GM12878 (cell line): ENCODE measurements around the gene SCARF2. TPM values are rescaled to one million over a fixed set of nuclear protein-coding genes. Genes with fewer than 3 reads are reported as not detected.

Experiments used
- ATAC-seq: fragments of 200-7000 bp; cut with Tn5 transposase; 3 replicates; pipeline ENCODE4 v1.9.1; 2020; ENCODE audit warnings: mild to moderate bottlenecking, moderate library complexity
- BruUV-seq: library from RNA; stranded (reverse); fragments of 400-500 nt; replicated peaks from 2 replicates; lab custom pipeline; 2021; lab: Mats Ljungman, UMichigan
- CTCF ChIA-PET: fragments of 300-600 bp; sonication (Branson Sonifier 250); formaldehyde crosslinking; extraction: SDS; loops from one replicate; lab custom pipeline; 2021; ENCODE audit warnings: inconsistent platforms; lab: Yijun Ruan, JAX
- POLR2A ChIA-PET: fragments of 350-600 bp; formaldehyde crosslinking; extraction: SDS; loops from one replicate; lab custom pipeline; 2021; ENCODE audit warnings: inconsistent platforms; lab: Charles Lee
- RAD21 ChIA-PET: fragments of 300-600 bp; sonication (Branson Sonifier 250); formaldehyde crosslinking; loops from one replicate; lab custom pipeline; 2023; ENCODE audit warnings: antibody characterized with exemption; ENCODE audit not compliant: unreplicated experiment; lab: Charles Lee
- SMC1A ChIA-PET: fragments of 300-600 bp; sonication (Branson Sonifier 250); formaldehyde crosslinking; loops from one replicate; lab custom pipeline; 2023; ENCODE audit not compliant: unreplicated experiment, uncharacterized antibody; lab: Charles Lee
- DNase-seq: peaks from one replicate; pipeline ENCODE4 v3.0.0-alpha.2; 2011; ENCODE audit warnings: low read depth, low spot score
- FAIRE-seq: peaks from 3 replicates; lab custom pipeline; 2011; peaks lifted over from hg19 to GRCh38; lab: Jason Lieb, UNC
- H2AFZ ChIP-seq: 2 replicates; pipeline ENCODE4 v1.6.0; 2011; ENCODE audit warnings: low read depth, low read length, control low read depth; ENCODE audit not compliant: control insufficient read depth
- H3K27ac ChIP-seq: 2 replicates; pipeline ENCODE4 v1.5.1; 2011; ENCODE audit warnings: control low read depth; ENCODE audit not compliant: control insufficient read depth, insufficient read depth
- H3K27me3 ChIP-seq, 2 experiments: replicated peaks in 1 of 2; 2 replicates each; pipeline versions ENCODE4 v1.6.0 to v1.6.1; 2011; ENCODE audit warnings: low read length in 1 of 2; ENCODE audit not compliant: control insufficient read depth in 2 of 2, insufficient read depth in 2 of 2
- H3K36me3 ChIP-seq, 2 experiments: 2 replicates each; pipeline ENCODE4 v1.5.1; 2011; ENCODE audit warnings: low read length in 1 of 2; ENCODE audit not compliant: control insufficient read depth in 2 of 2, insufficient read depth in 2 of 2
- H3K4me1 ChIP-seq: 2 replicates; pipeline ENCODE4 v1.6.1; 2011; ENCODE audit warnings: mild to moderate bottlenecking, low read length, moderate library complexity, mixed read lengths; ENCODE audit not compliant: control insufficient read depth, insufficient read depth
- H3K4me2 ChIP-seq: 2 replicates; pipeline ENCODE4 v1.6.0; 2011; ENCODE audit warnings: control low read depth; ENCODE audit not compliant: control insufficient read depth, insufficient read depth
- H3K4me3 ChIP-seq: fragments of 200-600 bp; sonication (generic); 2 replicates; pipeline ENCODE4 v1.5.1; 2016
- H3K79me2 ChIP-seq: 2 replicates; pipeline ENCODE4 v1.6.0; 2011; ENCODE audit warnings: low read length; ENCODE audit not compliant: control insufficient read depth, insufficient read depth
- H3K9ac ChIP-seq: 2 replicates; pipeline ENCODE4 v1.8.0; 2011; ENCODE audit warnings: low read length, control low read depth, mixed read lengths; ENCODE audit not compliant: control insufficient read depth, insufficient read depth
- H3K9me3 ChIP-seq: replicated peaks from 3 replicates; pipeline ENCODE4 v1.5.1; 2011; ENCODE audit warnings: mild to moderate bottlenecking, low read length; ENCODE audit not compliant: control insufficient read depth, insufficient read depth
- H4K20me1 ChIP-seq: 2 replicates; pipeline ENCODE4 v1.6.0; 2011; ENCODE audit not compliant: control insufficient read depth, insufficient read depth
- BRCA1 ChIP-seq: IDR thresholded peaks from 2 replicates; pipeline ENCODE4 v1.6.1; 2011; ENCODE audit warnings: low read depth, low read length, improper control_type of control experiment
- EED ChIP-seq: sonication (generic); IDR thresholded peaks from 2 replicates; pipeline ENCODE4 v1.6.1; 2016; ENCODE audit warnings: antibody characterized with exemption, low read depth
- ESRRA ChIP-seq: IDR thresholded peaks from 2 replicates; pipeline ENCODE4 v1.6.1; 2012; ENCODE audit warnings: mild to moderate bottlenecking, low read length, improper control_type of control experiment
- HDAC6 ChIP-seq: fragments of 200-600 bp; sonication (generic); IDR thresholded peaks from one replicate; pipeline ENCODE4 v1.8.0; 2017; ENCODE audit warnings: antibody characterized with exemption; ENCODE audit not compliant: unreplicated experiment
- IRF5 ChIP-seq: fragments of 450-650 bp; IDR thresholded peaks from 2 replicates; pipeline ENCODE4 v1.6.1; 2017; ENCODE audit warnings: borderline replicate concordance
- NFYA ChIP-seq: IDR thresholded peaks from 2 replicates; pipeline ENCODE4 v1.6.1; 2011; ENCODE audit warnings: low read depth, mild to moderate bottlenecking, low read length, improper control_type of control experiment, borderline replicate concordance
- SMC3 ChIP-seq: IDR thresholded peaks from 2 replicates; pipeline ENCODE4 v1.6.1; 2011; ENCODE audit warnings: low read length, improper control_type of control experiment, borderline replicate concordance
- TBL1XR1 ChIP-seq: IDR thresholded peaks from 2 replicates; pipeline ENCODE4 v1.6.1; 2012; ENCODE audit warnings: low read depth, low read length, improper control_type of control experiment
- TCF7 ChIP-seq: IDR thresholded peaks from 2 replicates; pipeline ENCODE4 v1.6.1; 2014; ENCODE audit warnings: antibody characterized with exemption, borderline replicate concordance
- USF1 ChIP-seq: IDR thresholded peaks from 2 replicates; pipeline ENCODE4 v1.6.1; 2011; ENCODE audit warnings: borderline replicate concordance, low read depth, mild to moderate bottlenecking, moderate library complexity, mixed read lengths, low read length; ENCODE audit not compliant: insufficient read depth; ENCODE audit errors: extremely low read length
- YY1 ChIP-seq: IDR thresholded peaks from 2 replicates; pipeline ENCODE4 v1.6.1; 2011; ENCODE audit warnings: low read depth, mild to moderate bottlenecking, low read length
- ZBTB40 ChIP-seq: fragments of 450-650 bp; IDR thresholded peaks from 2 replicates; pipeline ENCODE4 v1.6.1; 2016; ENCODE audit warnings: mild to moderate bottlenecking, moderate library complexity, borderline replicate concordance
- ZNF622 ChIP-seq: fragments of 450-650 bp; IDR thresholded peaks from 2 replicates; pipeline ENCODE4 v1.6.1; 2017; ENCODE audit warnings: mild to moderate bottlenecking, inconsistent platforms
- ZSCAN29 ChIP-seq: fragments of 450-650 bp; IDR thresholded peaks from 2 replicates; pipeline ENCODE4 v1.6.1; 2017; ENCODE audit warnings: mild to moderate bottlenecking, moderate library complexity
- WGBS: methylation state at CpG from one replicate; pipeline ENCODE4 v1.1.6; 2016; ENCODE audit warnings: low lambda C conversion rate; ENCODE audit not compliant: insufficient replicate concordance, insufficient coverage; ENCODE audit errors: missing lambda C conversion rate; 5-methylcytosine and 5-hydroxymethylcytosine counted together
- in situ Hi-C: fragments of 300-500 bp; cut with MboI; formaldehyde crosslinking; loops from 9 replicates; pipeline ENCODE4 v1.14.3; 2018; ENCODE audit warnings: mixed read lengths
- intact Hi-C: fragments of 100-400 bp; cut with micrococcal nuclease; formaldehyde crosslinking; loops from one replicate; pipeline ENCODE4 v1.14.2; 2022; ENCODE audit not compliant: unreplicated experiment
- polyA plus RNA-seq, 11 experiments: library from polyadenylated mRNA; depleted of rRNA in 4 of 11; unstranded in 6 of 11; stranded (reverse) in 5 of 11; fragments of >200 nt; fragmentation: Nextera tagmentation in 4 of 11; fragmentation: Illumina TruSeq in 1 of 11; extraction: Ambion mirVana in 4 of 11; extraction: Trizol in 1 of 11; gene quantifications; 1 replicate in 1 of 11; 2 replicates in 10 of 11; pipeline versions ENCODE4 v1.2.1 to v1.2.3, GENCODE V29; 2011 to 2016; ENCODE audit warnings: inconsistent platforms in 2 of 11, missing spikeins in 2 of 11, low read depth in 1 of 11
- total RNA-seq, 4 experiments: library from RNA; depleted of rRNA in 3 of 4; stranded (reverse); fragments of >200 nt in 3 of 4; fragmentation: Illumina TruSeq in 1 of 4; extraction: Trizol in 1 of 4; gene quantifications; 2 replicates each; pipeline versions ENCODE4 v1.2.1 to v1.2.3, GENCODE V29; 2013 to 2021

SCARF2 gene
- total and polyA plus RNA-seq, 10 of the 15 experiments (the other 5 are each of a cell fraction or from before 2014, with no cell fraction given): 0.01 to 0.74 (median 0.17) TPM; not detected in 5

- ChIA-PET POLR2A (no interaction called here), SMC1A (no interaction called here), CTCF (interaction anchor here (1.3 kb wide), 1 partner anchor 10 kb away, joined by 5 read pairs; no protein-coding TSS in a partner anchor)
- H3K27me3 ChIP-seq: no peaks in the 10 kb centered on the region
- intact Hi-C loops: no loop called here
- no peak overlapping the region for H3K9ac ChIP-seq
- no peak overlapping the region for H3K4me3 ChIP-seq
- TF ChIP-seq EED (no peak), ZSCAN29 (no peak), TBL1XR1 (no peak), IRF5 (no peak), YY1 (no peak), NFYA (no peak), ESRRA (no peak), ZBTB40 (no peak), HDAC6 (no peak), ZNF622 (no peak), USF1 (no peak), TCF7 (no peak), BRCA1 (no peak), SMC3 (no peak)
- TF ChIP-seq, all 136 proteins: peak for 0
- no peaks in the 10 kb centered on the region for H3K9me3 ChIP-seq
- H4K20me1 ChIP-seq: no peaks in the 10 kb centered on the region
- no peak overlapping the region for H3K27ac ChIP-seq
- no peaks in the 10 kb centered on the region for H3K79me2 ChIP-seq
- in situ Hi-C loops: no loop called here
- no peak overlapping the region for H3K4me2 ChIP-seq
- BruUV-seq: no TSS peak
- RAD21 ChIA-PET: no interaction called here
- no peaks in the 10 kb centered on the region for H3K4me1 ChIP-seq
- no peak overlapping the region for H2AFZ ChIP-seq
- no peak for DNase-seq
- FAIRE-seq: no peak
- no peaks in the 10 kb centered on the region for H3K36me3 ChIP-seq
- WGBS: 93% methylated on average over 21 of the region's 21 CpGs
- ATAC-seq: no peak
Observed at GRCh38 chr22:20446383-20446970, 8.9 kb upstream of the SCARF2 start.
